HepG2 (cell line): Measurements from ENCODE around the gene TRPM5. TPM values are rescaled to one million over a fixed set of nuclear protein-coding genes. Genes with fewer than 3 reads are reported as not detected.

Experiments used
- CTCF ChIP-seq: sonication (generic); formaldehyde crosslinking; IDR thresholded peaks from 2 replicates; pipeline ENCODE4 v1.5.0; 2020; ENCODE audit warnings: mild to moderate bottlenecking, missing genetic modification reagents, moderate library complexity
- FOXC1 ChIP-seq: sonication (generic); formaldehyde crosslinking; IDR thresholded peaks from 2 replicates; pipeline ENCODE4 v1.8.0; 2022; ENCODE audit warnings: mild to moderate bottlenecking, missing genetic modification reagents, borderline replicate concordance
- FOXJ3 ChIP-seq: sonication (generic); formaldehyde crosslinking; IDR thresholded peaks from 2 replicates; pipeline ENCODE4 v1.4.0; 2020; ENCODE audit warnings: missing genetic modification reagents, mild to moderate bottlenecking, borderline replicate concordance
- GATAD1 ChIP-seq: IDR thresholded peaks from 2 replicates; pipeline ENCODE4 v1.6.1; 2016; ENCODE audit warnings: missing genetic modification reagents, missing compliant biosample characterization
- HCFC1 ChIP-seq: fragments of 150-350 bp; IDR thresholded peaks from 2 replicates; pipeline ENCODE4 v1.6.1; 2014; ENCODE audit warnings: low read depth, low read length
- KDM6A ChIP-seq: IDR thresholded peaks from 2 replicates; pipeline ENCODE4 v1.6.1; 2016; ENCODE audit warnings: low read depth
- LCORL ChIP-seq, 2 experiments: fragments of 450-650 bp in 1 of 2; sonication (generic) in 1 of 2; formaldehyde crosslinking in 1 of 2; IDR thresholded peaks; 2 replicates each; pipeline versions ENCODE4 v1.5.0 to v1.6.1; 2017 to 2020; ENCODE audit warnings: antibody characterized with exemption in 1 of 2, missing genetic modification reagents in 1 of 2
- MYC ChIP-seq: sonication (generic); formaldehyde crosslinking; IDR thresholded peaks from 2 replicates; pipeline ENCODE4 v1.9.0; 2021; ENCODE audit warnings: missing genetic modification reagents, borderline replicate concordance
- PHF20 ChIP-seq: sonication (generic); formaldehyde crosslinking; IDR thresholded peaks from 2 replicates; pipeline ENCODE4 v1.5.0; 2020; ENCODE audit warnings: mild to moderate bottlenecking, missing genetic modification reagents
- TBX2 ChIP-seq: sonication (generic); formaldehyde crosslinking; IDR thresholded peaks from 2 replicates; pipeline ENCODE4 v1.5.0; 2020; ENCODE audit warnings: missing genetic modification reagents, mild to moderate bottlenecking, borderline replicate concordance
- ZFY ChIP-seq: sonication (generic); formaldehyde crosslinking; IDR thresholded peaks from 2 replicates; pipeline ENCODE4 v1.4.0; 2020; ENCODE audit warnings: missing genetic modification reagents
- ZNF460 ChIP-seq: sonication (generic); formaldehyde crosslinking; IDR thresholded peaks from 2 replicates; pipeline ENCODE4 v1.5.1; 2020; ENCODE audit warnings: missing genetic modification reagents, mild to moderate bottlenecking, borderline replicate concordance
- ZNF501 ChIP-seq: sonication (generic); formaldehyde crosslinking; IDR thresholded peaks from 2 replicates; pipeline ENCODE4 v1.5.1; 2020; ENCODE audit warnings: mild to moderate bottlenecking, moderate library complexity, missing genetic modification reagents
- ZNF543 ChIP-seq: sonication (generic); formaldehyde crosslinking; IDR thresholded peaks from 2 replicates; pipeline ENCODE4 v1.4.0; 2020; ENCODE audit warnings: mild to moderate bottlenecking, missing genetic modification reagents
- ZNF549 ChIP-seq: sonication (generic); formaldehyde crosslinking; IDR thresholded peaks from 2 replicates; pipeline ENCODE4 v1.5.0; 2020; ENCODE audit warnings: missing genetic modification reagents
- ZNF607 ChIP-seq: sonication (generic); formaldehyde crosslinking; IDR thresholded peaks from 2 replicates; pipeline ENCODE4 v1.5.1; 2020; ENCODE audit warnings: missing genetic modification reagents, mild to moderate bottlenecking, borderline replicate concordance
- ZNF724P ChIP-seq: sonication (generic); formaldehyde crosslinking; IDR thresholded peaks from 2 replicates; pipeline ENCODE4 v1.8.0; 2022; ENCODE audit warnings: missing genetic modification reagents, borderline replicate concordance
- polyA plus RNA-seq, 8 experiments: library from polyadenylated mRNA; depleted of rRNA in 3 of 8; stranded (reverse) in 7 of 8; unstranded in 1 of 8; fragments of >200 nt; fragmentation: Illumina TruSeq in 4 of 8; extraction: Trizol in 4 of 8; gene quantifications; 2 replicates each; pipeline versions ENCODE4 v1.2.1 to v1.2.3, GENCODE V29; 2011 to 2016; ENCODE audit warnings: low read depth in 4 of 8, missing spikeins in 1 of 8, mixed read lengths in 1 of 8; ENCODE audit not compliant: insufficient read depth in 1 of 8
- total RNA-seq, 5 experiments: library from RNA; depleted of rRNA; stranded (reverse); fragments of >200 nt; fragmentation: Illumina TruSeq; extraction: Trizol; gene quantifications; 2 replicates each; pipeline ENCODE4 v1.2.3, GENCODE V29; 2016; ENCODE audit warnings: low read depth in 1 of 5
- TF ChIP-seq, protein P1 (sequence below): fragments of 450-650 bp; IDR thresholded peaks from 2 replicates; pipeline ENCODE4 v1.6.1; 2016
- TF ChIP-seq, protein P2 (sequence below): IDR thresholded peaks from 2 replicates; pipeline ENCODE4 v1.6.1; 2016; ENCODE audit warnings: missing biosample characterization, missing genetic modification reagents, low read depth
- TF ChIP-seq, protein P3 (sequence below): sonication (generic); formaldehyde crosslinking; IDR thresholded peaks from 2 replicates; pipeline ENCODE4 v1.5.0; 2020; ENCODE audit warnings: mild to moderate bottlenecking, missing genetic modification reagents
- TF ChIP-seq, protein P4 (sequence below): sonication (generic); formaldehyde crosslinking; IDR thresholded peaks from 2 replicates; pipeline ENCODE4 v1.4.0; 2020; ENCODE audit warnings: mild to moderate bottlenecking, missing genetic modification reagents

Gene TRPM5
- total and polyA plus RNA-seq, 2 of the 13 experiments (the other 11 are each of a cell fraction or from before 2014, with no cell fraction given): 0.12 TPM; not detected in 1

DNA sequence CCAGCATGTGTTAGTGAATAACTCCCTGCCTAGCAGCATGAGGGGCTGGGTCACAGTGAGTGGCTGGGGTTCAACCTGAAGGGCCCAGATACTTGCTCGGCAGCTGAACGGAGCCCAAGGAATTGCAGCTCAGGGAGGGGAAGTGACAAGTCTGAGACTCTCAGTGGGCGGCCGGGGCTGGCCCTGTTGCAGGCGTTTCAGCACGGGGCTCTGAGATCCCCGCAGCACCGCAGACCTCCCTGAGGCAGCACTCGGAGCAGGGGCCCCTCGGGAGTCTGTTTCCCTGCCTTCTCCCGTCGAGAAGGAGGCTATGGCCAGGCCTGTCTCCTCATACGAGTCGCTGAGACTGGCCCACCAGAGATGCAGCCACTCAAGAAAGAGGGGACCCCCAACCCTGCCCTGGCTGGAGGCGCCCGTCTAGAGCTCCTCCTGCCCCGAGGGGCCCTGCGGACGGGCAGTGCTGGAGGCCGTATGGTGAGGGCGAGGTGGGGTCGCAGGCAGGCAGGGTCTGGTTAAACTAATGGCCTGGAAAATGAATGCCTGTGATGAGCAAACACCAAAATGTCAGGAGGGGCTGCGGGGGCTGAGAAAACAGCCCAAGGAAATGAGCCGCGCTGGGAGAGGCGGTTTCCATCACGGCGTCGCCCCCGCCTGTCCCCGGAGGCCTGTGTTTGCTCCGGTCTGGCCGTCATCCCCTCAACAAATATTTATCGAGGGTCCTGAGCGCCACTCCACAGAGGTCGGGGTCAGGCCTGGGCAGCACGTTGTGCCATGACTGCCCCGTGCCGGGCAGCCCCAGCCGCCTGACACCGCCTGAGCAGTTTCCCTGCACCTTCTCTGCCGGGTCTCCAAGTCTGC lies 34.5 kb downstream of the TRPM5 start (continued):
- TF ChIP-seq, protein P1, sequence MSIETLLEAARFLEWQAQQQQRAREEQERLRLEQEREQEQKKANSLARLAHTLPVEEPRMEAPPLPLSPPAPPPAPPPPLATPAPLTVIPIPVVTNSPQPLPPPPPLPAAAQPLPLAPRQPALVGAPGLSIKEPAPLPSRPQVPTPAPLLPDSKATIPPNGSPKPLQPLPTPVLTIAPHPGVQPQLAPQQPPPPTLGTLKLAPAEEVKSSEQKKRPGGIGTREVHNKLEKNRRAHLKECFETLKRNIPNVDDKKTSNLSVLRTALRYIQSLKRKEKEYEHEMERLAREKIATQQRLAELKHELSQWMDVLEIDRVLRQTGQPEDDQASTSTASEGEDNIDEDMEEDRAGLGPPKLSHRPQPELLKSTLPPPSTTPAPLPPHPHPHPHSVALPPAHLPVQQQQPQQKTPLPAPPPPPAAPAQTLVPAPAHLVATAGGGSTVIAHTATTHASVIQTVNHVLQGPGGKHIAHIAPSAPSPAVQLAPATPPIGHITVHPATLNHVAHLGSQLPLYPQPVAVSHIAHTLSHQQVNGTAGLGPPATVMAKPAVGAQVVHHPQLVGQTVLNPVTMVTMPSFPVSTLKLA: no peak
- TF ChIP-seq PHF20 (CRISPR knock-in tag) (0 out of 2 replicates have a peak, but pooled peaks have one; percentile 37), ZNF607 (peak; percentile 48; the same call in 1 of the 2 replicates), ZFY (peak; percentile 62), TBX2 (CRISPR knock-in tag) (peak; percentile 72; the same call in 1 of the 2 replicates), ZNF549 (no peak), ZNF460 (CRISPR knock-in tag) (no peak), FOXJ3 (CRISPR knock-in tag) (peak; percentile 75; the same call in 1 of the 2 replicates), ZNF543 (CRISPR knock-in tag) (no peak), ZNF724P (CRISPR knock-in tag) (peak; percentile 46; the same call in 1 of the 2 replicates), HCFC1 (no peak), FOXC1 (peak; percentile 35; the same call in 1 of the 2 replicates), ZNF501 (CRISPR knock-in tag) (peak; percentile 58), MYC (peak; percentile 24; the same call in 1 of the 2 replicates), LCORL (IDR thresholded peaks at IDR 0.05) (no peak), LCORL (CRISPR knock-in tag; IDR thresholded peaks at IDR 0.05) (peak; percentile 91), CTCF (CRISPR knock-in tag) (no peak), KDM6A (no peak), GATAD1 (CRISPR knock-in tag) (no peak)
- TF ChIP-seq, protein P2, sequence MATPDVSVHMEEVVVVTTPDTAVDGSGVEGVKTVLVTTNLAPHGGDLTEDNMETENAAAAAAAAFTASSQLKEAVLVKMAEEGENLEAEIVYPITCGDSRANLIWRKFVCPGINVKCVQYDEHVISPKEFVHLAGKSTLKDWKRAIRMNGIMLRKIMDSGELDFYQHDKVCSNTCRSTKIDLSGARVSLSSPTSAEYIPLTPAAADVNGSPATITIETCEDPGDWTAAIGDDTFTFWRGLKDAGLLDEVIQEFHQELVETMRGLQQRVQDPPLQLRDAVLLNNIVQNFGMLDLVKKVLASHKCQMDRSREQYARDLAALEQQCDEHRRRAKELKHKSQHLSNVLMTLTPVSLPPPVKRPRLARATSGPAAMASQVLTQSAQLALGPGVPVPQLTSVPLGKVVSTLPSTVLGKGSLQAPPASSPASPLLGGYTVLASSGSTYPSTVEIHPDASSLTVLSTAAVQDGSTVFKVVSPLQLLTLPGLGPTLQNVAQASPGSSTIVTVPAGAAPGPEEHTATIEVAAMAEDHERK (CRISPR knock-in tag): no peak
- TF ChIP-seq, protein P3, sequence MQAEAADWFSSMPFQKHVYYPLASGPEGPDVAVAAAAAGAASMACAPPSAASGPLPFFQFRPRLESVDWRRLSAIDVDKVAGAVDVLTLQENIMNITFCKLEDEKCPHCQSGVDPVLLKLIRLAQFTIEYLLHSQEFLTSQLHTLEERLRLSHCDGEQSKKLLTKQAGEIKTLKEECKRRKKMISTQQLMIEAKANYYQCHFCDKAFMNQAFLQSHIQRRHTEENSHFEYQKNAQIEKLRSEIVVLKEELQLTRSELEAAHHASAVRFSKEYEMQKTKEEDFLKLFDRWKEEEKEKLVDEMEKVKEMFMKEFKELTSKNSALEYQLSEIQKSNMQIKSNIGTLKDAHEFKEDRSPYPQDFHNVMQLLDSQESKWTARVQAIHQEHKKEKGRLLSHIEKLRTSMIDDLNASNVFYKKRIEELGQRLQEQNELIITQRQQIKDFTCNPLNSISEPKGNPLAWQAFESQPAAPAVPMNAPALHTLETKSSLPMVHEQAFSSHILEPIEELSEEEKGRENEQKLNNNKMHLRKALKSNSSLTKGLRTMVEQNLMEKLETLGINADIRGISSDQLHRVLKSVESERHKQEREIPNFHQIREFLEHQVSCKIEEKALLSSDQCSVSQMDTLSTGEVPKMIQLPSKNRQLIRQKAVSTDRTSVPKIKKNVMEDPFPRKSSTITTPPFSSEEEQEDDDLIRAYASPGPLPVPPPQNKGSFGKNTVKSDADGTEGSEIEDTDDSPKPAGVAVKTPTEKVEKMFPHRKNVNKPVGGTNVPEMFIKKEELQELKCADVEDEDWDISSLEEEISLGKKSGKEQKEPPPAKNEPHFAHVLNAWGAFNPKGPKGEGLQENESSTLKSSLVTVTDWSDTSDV (CRISPR knock-in tag): no peak
- TF ChIP-seq, protein P4, sequence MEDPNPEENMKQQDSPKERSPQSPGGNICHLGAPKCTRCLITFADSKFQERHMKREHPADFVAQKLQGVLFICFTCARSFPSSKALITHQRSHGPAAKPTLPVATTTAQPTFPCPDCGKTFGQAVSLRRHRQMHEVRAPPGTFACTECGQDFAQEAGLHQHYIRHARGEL (CRISPR knock-in tag): no peak
